SK-N-MC (cell line): Measurements from ENCODE around the gene CGA.

Experiments
- EZH2 ChIP-seq: fragments of 200-600 bp; sonication (generic); IDR thresholded peaks from one replicate; pipeline ENCODE4 v1.6.1; 2017; ENCODE audit warnings: antibody characterized with exemption
- POLR2AphosphoS5 ChIP-seq: IDR thresholded peaks from 2 replicates; pipeline ENCODE4 v1.6.1; 2012; ENCODE audit warnings: mild to moderate bottlenecking, low read depth, low read length, borderline replicate concordance

- TF ChIP-seq POLR2AphosphoS5, result no peak
- TF ChIP-seq EZH2, result no peak
These were observed 29.2 kb upstream of the CGA start for GRCh38 chr6:87124074-87124473.
